ENCODE measurements around the gene SEC11A.

GRCh38 chr15:84631706-84632272, 84.2 kb downstream of the SEC11A start:
- TF ChIP-seq POLR2AphosphoS5 (IDR thresholded peaks at IDR 0.05; ENCODE audit: low read depth, low read length) (no peak), SIN3A (IDR thresholded peaks at IDR 0.05; ENCODE audit: borderline replicate concordance, insufficient read depth, low read length) (no peak), TAF1 (IDR thresholded peaks at IDR 0.05; ENCODE audit: borderline replicate concordance, insufficient read depth, low read length) (no peak), REST (IDR thresholded peaks at IDR 0.05; ENCODE audit: insufficient read depth in 1 of 2, low read depth in 2 of 2, low read length in 2 of 2) (no peak), FOXP2 (optimal IDR thresholded peaks at IDR 0.05; ENCODE audit: borderline replicate concordance, extremely low read depth, extremely low read length, insufficient read depth) (no peak)

All from PFSK-1 (cell line).